GM19328 (cell line): ENCODE results near the gene CT45A9.
"Not testable (repeated sequence)": the region's sequence is repeated elsewhere in the genome, so short reads cannot be mapped to it uniquely, and the experiment has no call there.

ENCODE experiments used
- ATAC-seq: cut with Tn5 transposase; IDR thresholded peaks from one replicate; pipeline ENCODE4 v1.9.1; 2021; ENCODE audit warnings: mild to moderate bottlenecking, moderate library complexity; ENCODE audit not compliant: unreplicated experiment

CT45A9 gene, protein sequence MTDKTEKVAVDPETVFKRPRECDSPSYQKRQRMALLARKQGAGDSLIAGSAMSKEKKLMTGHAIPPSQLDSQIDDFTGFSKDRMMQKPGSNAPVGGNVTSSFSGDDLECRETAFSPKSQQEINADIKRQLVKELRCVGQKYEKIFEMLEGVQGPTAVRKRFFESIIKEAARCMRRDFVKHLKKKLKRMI

DNA sequence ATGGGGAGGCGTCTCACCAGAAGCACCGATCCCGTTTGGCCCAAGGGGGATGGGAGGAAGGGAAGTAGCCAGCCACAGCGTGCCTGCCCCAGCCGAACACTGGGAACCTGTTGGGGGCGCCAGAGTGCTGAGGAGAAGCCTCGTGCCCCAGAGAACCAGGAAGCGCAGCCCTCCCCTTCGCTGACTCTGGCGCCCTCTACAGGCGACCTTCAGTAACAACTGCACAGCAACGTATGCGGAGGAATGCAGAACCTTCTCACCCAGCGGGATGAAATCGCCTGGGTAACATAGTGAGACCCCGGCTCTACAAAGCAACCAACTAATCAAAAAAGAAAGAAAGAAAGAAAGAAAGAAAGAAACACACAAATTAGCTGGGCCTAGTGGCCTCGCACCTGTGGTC is at the start of gene CT45A9:
CT45A9 (minus strand) TSS at position 101 of the 400 bp plus-strand sequence. CDS start 3,751 bp downstream, outside the sequence.
- ATAC-seq, result not testable (repeated sequence)

DNA sequence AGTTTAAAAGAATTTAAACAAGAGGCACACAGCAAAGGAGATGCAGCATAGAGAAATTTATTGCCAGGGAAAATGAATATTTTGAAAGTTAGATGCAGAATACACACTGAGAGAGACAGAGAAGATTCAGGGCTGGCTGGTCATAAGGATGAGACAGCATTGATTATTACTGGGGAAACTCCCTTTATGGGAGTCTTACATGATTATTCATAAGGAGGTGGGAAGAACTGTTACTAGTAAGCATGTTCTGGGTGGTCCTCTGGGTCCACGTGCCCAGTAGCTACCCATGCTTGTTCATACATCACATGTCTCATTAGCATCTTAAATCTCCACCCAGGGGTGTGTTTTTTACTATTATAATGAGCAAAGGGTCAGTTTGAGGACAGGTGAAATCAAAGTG is 48.9 kb upstream of the CT45A9 start:
- not testable (repeated sequence) for ATAC-seq

DNA sequence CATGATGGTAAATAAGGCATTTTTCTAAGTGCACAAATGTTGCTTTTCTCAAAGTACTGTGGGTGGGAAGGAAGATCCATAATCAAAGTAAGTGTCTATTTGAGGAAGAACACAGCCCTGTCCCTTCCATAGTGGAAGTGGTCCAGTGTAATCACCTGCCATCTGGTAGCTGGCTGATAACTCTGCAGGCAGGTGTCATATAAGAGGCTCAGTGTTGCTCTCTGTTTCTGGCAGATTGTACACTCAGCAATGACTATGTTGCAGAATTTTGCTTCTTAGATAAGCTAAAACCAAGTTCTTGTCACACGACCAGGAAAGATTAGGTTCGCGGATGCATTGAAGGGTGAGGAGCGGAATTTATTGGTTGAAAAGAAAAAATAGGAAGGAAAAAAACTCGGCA is 42.8 kb upstream of the CT45A9 start:
- no peak for ATAC-seq

DNA sequence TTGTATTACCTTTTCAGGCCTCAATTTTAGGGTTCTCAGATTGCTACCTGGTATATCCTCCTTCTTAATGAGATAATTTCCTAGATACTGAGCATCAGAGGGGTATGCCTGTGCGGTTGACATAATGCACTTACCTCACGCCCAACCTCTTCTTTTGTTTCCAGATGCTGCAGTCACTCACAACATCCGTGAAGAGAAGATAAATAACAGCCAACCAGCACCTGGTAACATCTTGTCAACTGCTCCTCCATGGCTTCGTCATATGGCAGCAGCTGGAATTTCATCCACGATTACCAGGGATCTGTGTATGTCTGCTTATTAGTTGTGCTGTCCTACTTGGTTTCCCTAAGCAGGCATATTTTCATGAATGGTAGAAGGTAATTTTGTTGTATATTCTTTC is 38.6 kb upstream of the CT45A9 start:
- no peak for ATAC-seq

DNA sequence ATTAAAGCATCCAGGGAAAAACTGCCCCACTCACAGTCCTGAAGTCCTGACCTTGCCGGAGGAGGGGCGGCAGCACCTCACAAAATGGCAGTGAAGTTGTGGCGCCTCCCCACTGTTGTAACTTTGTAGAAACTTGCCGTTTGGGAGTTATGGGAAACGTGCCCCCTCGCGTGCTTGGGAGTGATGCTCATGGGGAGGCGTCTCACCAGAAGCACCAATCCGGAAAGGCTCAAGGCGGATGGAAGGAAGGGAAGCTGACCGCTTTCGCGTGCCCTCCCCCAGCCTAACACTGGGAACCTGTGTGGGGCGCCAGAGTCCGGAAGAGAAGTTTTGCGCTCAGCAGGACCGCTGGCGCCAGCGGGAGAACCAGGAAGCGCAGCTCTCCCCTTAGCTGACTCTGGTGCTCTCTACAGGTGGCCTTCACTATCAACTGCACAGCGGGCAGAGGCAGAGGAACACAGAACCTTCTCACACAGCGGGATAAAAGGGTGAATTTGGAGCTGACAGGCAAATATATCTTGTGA is 21.7 kb upstream of the CT45A9 start, which contains the start of the genes CT45A10 and SAGE1:
CT45A10 (minus strand) TSS at position 151 of the 524 bp plus-strand sequence. CDS start 8,100 bp downstream, outside the sequence.
SAGE1 (plus strand) TSS at position 423 of the 524 bp plus-strand sequence. CDS start 2,527 bp downstream, outside the sequence.
- no peak for ATAC-seq

DNA sequence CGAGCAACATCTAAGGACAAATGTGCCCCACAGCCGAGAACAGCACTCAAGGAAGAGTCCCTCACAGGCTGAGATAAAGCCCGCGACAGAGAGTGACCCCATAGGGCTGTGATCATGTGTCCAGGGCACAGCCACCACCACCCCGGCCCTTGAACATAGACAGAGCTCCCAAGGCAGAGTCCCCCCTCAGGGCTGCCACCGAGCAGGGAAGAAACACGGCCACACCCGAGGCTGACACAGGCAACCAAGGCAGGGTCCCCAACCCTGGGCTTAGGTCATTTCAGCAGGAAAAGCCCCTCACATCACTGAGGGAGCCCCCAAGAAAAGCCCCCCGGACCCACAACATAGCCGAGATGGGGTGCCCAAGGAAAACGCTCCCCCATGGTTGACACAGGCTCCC is 21.2 kb upstream of the CT45A9 start:
- ATAC-seq, result no peak

DNA sequence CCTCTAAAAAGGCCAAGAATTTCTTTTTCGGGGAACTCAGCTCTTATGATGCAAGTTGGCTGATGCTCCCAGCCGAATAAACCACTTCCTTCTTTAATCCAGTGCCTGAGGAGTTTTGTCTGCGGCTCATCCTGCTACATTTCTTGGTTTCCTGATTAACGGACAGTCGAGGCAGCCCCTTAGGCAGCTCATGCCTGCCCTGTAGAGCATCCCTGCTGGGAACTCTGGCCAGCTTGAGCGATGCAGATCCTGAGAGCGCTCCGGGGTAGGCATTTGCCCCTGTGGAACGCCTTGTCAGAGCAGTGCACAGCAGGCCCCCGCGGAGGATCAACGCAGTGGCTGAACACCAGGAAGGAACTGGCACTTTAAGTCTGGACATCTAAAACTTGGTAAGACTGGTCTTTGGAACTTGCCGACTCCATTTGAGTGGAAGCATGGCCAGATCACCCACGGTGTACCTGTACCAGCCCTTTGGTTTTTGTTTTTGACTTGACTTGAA is 18.5 kb upstream of the CT45A9 start:
- ATAC-seq, result no peak

DNA sequence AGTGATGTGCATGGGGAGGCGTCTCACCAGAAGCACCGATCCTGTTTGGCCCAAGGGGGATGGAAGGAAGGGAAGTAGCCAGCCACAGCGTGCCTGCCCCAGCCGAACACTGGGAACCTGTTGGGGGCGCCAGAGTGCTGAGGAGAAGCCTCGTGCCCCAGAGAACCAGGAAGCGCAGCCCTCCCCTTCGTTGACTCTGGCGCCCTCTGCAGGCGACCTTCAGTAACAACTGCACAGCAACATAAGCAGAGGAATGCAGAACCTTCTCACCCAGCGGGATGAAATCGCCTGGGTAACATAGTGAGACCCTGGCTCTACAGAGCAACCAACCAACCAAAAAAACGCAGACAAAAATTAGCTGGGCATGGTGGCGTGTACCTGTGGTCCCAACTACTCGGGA is 17.4 kb upstream of the CT45A9 start:
- not testable (repeated sequence) for ATAC-seq

DNA sequence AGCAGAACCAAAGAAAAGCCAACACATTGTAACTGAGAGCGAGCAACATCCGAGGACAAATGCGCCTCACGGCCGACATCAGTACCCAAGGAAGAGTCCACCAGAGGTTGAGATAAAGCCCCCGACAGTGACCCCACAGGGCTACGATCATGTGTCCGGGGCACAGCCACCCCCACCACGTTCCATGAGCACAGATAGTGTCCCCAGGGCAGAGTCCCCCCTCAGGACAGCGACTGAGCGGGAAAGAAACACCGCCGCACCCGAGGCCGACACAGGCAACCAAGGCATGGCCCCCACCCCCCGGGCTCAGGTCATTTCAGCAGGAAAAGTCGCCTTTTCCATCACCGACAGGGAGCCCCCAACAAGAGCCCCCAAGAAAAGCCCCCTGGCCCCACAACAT is 16.6 kb upstream of the CT45A9 start:
- ATAC-seq, result not testable (repeated sequence)

DNA sequence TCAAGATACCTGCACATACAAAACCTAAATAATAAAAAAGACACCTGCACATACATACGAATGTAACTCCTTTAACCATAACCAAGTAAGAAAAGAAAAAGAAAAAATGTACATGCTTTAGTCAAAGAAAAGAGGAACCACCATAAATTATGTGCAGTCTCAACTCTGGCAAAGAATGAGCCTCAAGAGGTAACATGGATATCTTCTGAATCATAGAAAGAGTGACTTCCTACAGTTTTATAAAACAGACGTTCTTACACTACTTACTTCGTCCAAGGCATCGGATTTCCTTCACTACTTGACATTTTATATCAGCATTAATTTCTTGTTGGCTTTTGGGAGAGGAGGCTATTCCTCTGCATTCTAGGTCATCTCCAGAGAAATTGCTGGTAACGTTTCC is 11.1 kb upstream of the CT45A9 start:
- ATAC-seq, result not testable (repeated sequence)

DNA sequence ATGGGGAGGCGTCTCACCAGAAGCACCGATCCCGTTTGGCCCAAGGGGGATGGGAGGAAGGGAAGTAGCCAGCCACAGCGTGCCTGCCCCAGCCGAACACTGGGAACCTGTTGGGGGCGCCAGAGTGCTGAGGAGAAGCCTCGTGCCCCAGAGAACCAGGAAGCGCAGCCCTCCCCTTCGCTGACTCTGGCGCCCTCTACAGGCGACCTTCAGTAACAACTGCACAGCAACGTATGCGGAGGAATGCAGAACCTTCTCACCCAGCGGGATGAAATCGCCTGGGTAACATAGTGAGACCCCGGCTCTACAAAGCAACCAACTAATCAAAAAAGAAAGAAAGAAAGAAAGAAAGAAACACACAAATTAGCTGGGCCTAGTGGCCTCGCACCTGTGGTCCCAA is 17.2 kb downstream of the CT45A9 start, which contains the start of gene CT45A8:
CT45A8 (minus strand) TSS at position 101 of the 400 bp plus-strand sequence. CDS start 3,755 bp downstream, outside the sequence.
- not testable (repeated sequence) for ATAC-seq

DNA sequence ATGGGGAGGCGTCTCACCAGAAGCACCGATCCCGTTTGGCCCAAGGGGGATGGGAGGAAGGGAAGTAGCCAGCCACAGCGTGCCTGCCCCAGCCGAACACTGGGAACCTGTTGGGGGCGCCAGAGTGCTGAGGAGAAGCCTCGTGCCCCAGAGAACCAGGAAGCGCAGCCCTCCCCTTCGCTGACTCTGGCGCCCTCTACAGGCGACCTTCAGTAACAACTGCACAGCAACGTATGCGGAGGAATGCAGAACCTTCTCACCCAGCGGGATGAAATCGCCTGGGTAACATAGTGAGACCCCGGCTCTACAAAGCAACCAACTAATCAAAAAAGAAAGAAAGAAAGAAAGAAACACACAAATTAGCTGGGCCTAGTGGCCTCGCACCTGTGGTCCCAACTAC is 34.4 kb downstream of the CT45A9 start, which contains the start of gene CT45A7:
CT45A7 (minus strand) TSS at position 101 of the 400 bp plus-strand sequence. CDS start 3,747 bp downstream, outside the sequence.
- ATAC-seq, result not testable (repeated sequence)

DNA sequence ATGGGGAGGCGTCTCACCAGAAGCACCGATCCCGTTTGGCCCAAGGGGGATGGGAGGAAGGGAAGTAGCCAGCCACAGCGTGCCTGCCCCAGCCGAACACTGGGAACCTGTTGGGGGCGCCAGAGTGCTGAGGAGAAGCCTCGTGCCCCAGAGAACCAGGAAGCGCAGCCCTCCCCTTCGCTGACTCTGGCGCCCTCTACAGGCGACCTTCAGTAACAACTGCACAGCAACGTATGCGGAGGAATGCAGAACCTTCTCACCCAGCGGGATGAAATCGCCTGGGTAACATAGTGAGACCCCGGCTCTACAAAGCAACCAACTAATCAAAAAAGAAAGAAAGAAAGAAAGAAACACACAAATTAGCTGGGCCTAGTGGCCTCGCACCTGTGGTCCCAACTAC is 51.7 kb downstream of the CT45A9 start, which contains the start of gene CT45A2:
CT45A2 (minus strand) TSS at position 101 of the 400 bp plus-strand sequence. CDS start 3,747 bp downstream, outside the sequence.
- not testable (repeated sequence) for ATAC-seq
